HepG2 (cell line): ENCODE measurements around the gene KIF25. TPM values are rescaled to one million over a fixed set of nuclear protein-coding genes. Genes with fewer than 3 reads are reported as not detected.

Source experiments
- ATAC-seq: fragments of 200-7000 bp; cut with Tn5 transposase; 3 replicates; pipeline ENCODE4 v1.9.1; 2020; ENCODE audit warnings: mild to moderate bottlenecking, moderate library complexity
- BruUV-seq: library from RNA; stranded (reverse); fragments of 400-500 nt; replicated peaks from 2 replicates; lab custom pipeline; 2021; lab: Mats Ljungman, UMichigan
- CTCF ChIA-PET: fragments of 300-600 bp; formaldehyde crosslinking; extraction: SDS; loops from one replicate; lab custom pipeline; 2021; ENCODE audit warnings: low total read pairs, inconsistent platforms, low intra/inter-chr PET ratio; lab: Yijun Ruan, JAX
- POLR2A ChIA-PET: fragments of 350-600 bp; sonication (Branson Sonifier 250); formaldehyde crosslinking; loops from one replicate; lab custom pipeline; 2020; ENCODE audit warnings: antibody characterized with exemption, inconsistent platforms; lab: Yijun Ruan, JAX
- DNase-seq: peaks from one replicate; pipeline ENCODE4 v3.0.0-alpha.2; 2015; ENCODE audit warnings: low spot score
- FAIRE-seq: peaks from 3 replicates; lab custom pipeline; 2011; peaks lifted over from hg19 to GRCh38; lab: Jason Lieb, UNC
- H2AFZ ChIP-seq: one replicate; pipeline ENCODE4 v1.6.1; 2011; ENCODE audit warnings: low read length, inconsistent platforms
- H3K27ac ChIP-seq: fragments of 300-600 bp; 3 replicates; pipeline ENCODE4 v1.8.0; 2011; ENCODE audit warnings: mixed run types, mild to moderate bottlenecking, mixed read lengths, low read length, inconsistent platforms; ENCODE audit not compliant: insufficient read depth; ENCODE audit errors: extremely low read length
- H3K27me3 ChIP-seq, 2 experiments: fragments of 200-600 bp in 1 of 2; 2 replicates in 1 of 2; 3 replicates in 1 of 2; pipeline versions ENCODE4 v1.6.0 to v1.8.0; 2011; ENCODE audit warnings: low read length in 2 of 2, mild to moderate bottlenecking in 2 of 2, moderate library complexity in 2 of 2, inconsistent platforms in 1 of 2; ENCODE audit not compliant: insufficient read depth in 2 of 2, control insufficient read depth in 1 of 2
- H3K36me3 ChIP-seq, 2 experiments: fragments of 200-600 bp in 1 of 2; replicated peaks in 1 of 2; 2 replicates in 1 of 2; 3 replicates in 1 of 2; pipeline versions ENCODE4 v1.5.1 to v1.8.0; 2011; ENCODE audit warnings: low read length in 2 of 2, inconsistent platforms in 1 of 2; ENCODE audit not compliant: insufficient read depth in 2 of 2, control insufficient read depth in 1 of 2
- H3K4me1 ChIP-seq: 2 replicates; pipeline ENCODE4 v1.5.1; 2012; ENCODE audit warnings: low read length, inconsistent platforms; ENCODE audit not compliant: insufficient read depth
- H3K4me2 ChIP-seq: 2 replicates; pipeline ENCODE4 v1.6.0; 2011; ENCODE audit warnings: low read depth, low read length, inconsistent platforms
- H3K4me3 ChIP-seq, 3 experiments: fragments of 200-600 bp in 1 of 3; sonication (generic), shearing (Covaris generic) in 1 of 3; replicated peaks in 1 of 3; 2 replicates each; pipeline ENCODE4 v1.5.1; 2011 to 2016; ENCODE audit warnings: low read length in 3 of 3, inconsistent platforms in 2 of 3, low read depth in 2 of 3, mild to moderate bottlenecking in 2 of 3, control low read depth in 1 of 3, mixed read lengths in 1 of 3; ENCODE audit not compliant: insufficient read depth in 1 of 3
- H3K79me2 ChIP-seq: one replicate; pipeline ENCODE4 v1.6.1; 2011; ENCODE audit warnings: low read length, inconsistent platforms; ENCODE audit not compliant: insufficient read depth
- H3K9ac ChIP-seq: 2 replicates; pipeline ENCODE4 v1.6.0; 2011; ENCODE audit warnings: mild to moderate bottlenecking, low read depth, low read length, inconsistent platforms; ENCODE audit not compliant: insufficient read depth
- H3K9me3 ChIP-seq: 2 replicates; pipeline ENCODE4 v1.5.1; 2012; ENCODE audit warnings: mild to moderate bottlenecking, low read length
- H4K20me1 ChIP-seq: 2 replicates; pipeline ENCODE4 v1.6.0; 2011; ENCODE audit warnings: inconsistent platforms, mild to moderate bottlenecking, low read length, moderate library complexity; ENCODE audit not compliant: insufficient read depth
- CENPX ChIP-seq: sonication (generic); formaldehyde crosslinking; IDR thresholded peaks from 2 replicates; pipeline ENCODE4 v1.9.0; 2021; ENCODE audit warnings: mild to moderate bottlenecking, missing genetic modification reagents, moderate library complexity
- GABPA ChIP-seq, 2 experiments: IDR thresholded peaks; 2 replicates each; pipeline ENCODE4 v1.6.1; 2011 to 2016; ENCODE audit warnings: low read depth in 2 of 2, low read length in 1 of 2, missing biosample characterization in 1 of 2, missing genetic modification characterization in 1 of 2
- TEAD3 ChIP-seq: optimal IDR thresholded peaks from 2 replicates; pipeline ENCODE3; 2016; ENCODE audit warnings: borderline replicate concordance
- ZNF446 ChIP-seq: sonication (generic); formaldehyde crosslinking; IDR thresholded peaks from 2 replicates; pipeline ENCODE4 v1.5.0; 2020; ENCODE audit warnings: mild to moderate bottlenecking, missing genetic modification reagents
- WGBS: methylation state at CpG from one replicate; pipeline ENCODE4 v1.1.6; 2017; ENCODE audit warnings: low lambda C conversion rate; 5-methylcytosine and 5-hydroxymethylcytosine counted together
- in situ Hi-C: cut with HindIII; loops from 2 replicates; pipeline ENCODE4 v1.10.0; 2017; ENCODE audit warnings: low pct_unique_long_range_greater_than_20kb; ENCODE audit not compliant: extremely low pct_ligation_motif_present
- intact Hi-C: fragments of 100-400 bp; cut with micrococcal nuclease; formaldehyde crosslinking; loops from one replicate; pipeline ENCODE4 v1.10.0; 2022; ENCODE audit not compliant: unreplicated experiment
- polyA plus RNA-seq, 8 experiments: library from polyadenylated mRNA; depleted of rRNA in 3 of 8; stranded (reverse) in 7 of 8; unstranded in 1 of 8; fragments of >200 nt; fragmentation: Illumina TruSeq in 4 of 8; extraction: Trizol in 4 of 8; gene quantifications; 2 replicates each; pipeline versions ENCODE4 v1.2.1 to v1.2.3, GENCODE V29; 2011 to 2016; ENCODE audit warnings: low read depth in 4 of 8, missing spikeins in 1 of 8, mixed read lengths in 1 of 8; ENCODE audit not compliant: insufficient read depth in 1 of 8
- total RNA-seq, 5 experiments: library from RNA; depleted of rRNA; stranded (reverse); fragments of >200 nt; fragmentation: Illumina TruSeq; extraction: Trizol; gene quantifications; 2 replicates each; pipeline ENCODE4 v1.2.3, GENCODE V29; 2016; ENCODE audit warnings: low read depth in 1 of 5
- TF ChIP-seq, protein P1 (sequence below): sonication (generic); formaldehyde crosslinking; IDR thresholded peaks from 2 replicates; pipeline ENCODE4 v1.5.0; 2020; ENCODE audit warnings: missing genetic modification reagents, mild to moderate bottlenecking, borderline replicate concordance

The KIF25 gene
- total and polyA plus RNA-seq, 2 of the 13 experiments (the other 11 are each of a cell fraction or from before 2014, with no cell fraction given), result not detected

DNA sequence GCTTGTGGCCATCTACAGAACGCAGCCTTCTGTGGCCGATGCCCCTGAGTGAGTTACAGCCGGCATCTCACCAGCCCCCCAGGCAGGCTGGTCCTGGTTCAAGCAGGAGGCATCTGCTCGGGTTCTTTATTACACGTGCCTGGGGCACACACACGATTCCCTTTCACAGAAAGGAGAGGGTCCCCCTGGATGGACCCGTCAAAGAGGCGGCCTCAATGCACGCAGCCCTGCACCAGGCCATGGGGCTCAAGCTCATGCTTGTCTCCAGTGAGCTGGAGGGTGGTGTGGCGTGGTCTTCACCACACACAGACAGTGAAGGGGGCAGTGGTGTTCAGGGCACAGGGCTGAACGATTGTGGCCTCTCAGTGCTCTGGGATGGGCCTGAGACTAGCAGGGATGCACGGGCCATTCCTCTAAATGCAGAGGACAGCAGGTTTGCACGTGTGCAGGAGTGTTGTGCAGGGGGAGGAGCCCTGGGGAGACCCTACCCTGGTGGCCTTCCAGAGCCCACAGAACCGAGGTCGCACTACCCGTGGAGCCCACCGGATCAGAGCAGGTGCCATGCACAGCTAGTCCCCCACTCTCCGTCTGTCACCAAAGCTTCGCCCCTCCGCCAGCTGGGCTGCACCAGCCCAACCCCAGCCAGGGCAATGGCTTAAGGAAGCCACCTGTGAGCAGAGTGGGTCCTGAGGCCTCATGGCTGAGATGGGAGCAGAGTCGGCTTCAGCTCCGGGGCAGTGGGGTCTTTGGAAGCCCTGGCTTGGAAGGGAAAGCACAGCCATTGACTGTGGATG, 58.4 kb downstream of the KIF25 start:
- Histone ChIP-seq H2AFZ (no peak overlapping the region), H3K9me3 (no peaks in the 10 kb centered on the region), H3K9ac (no peak overlapping the region), H3K4me3 (no peak overlapping the region), H4K20me1 (no peaks in the 10 kb centered on the region), H3K4me2 (no peak overlapping the region), H3K27ac (no peak overlapping the region), H3K27me3 (peaks cover 23 to 65% of the 10 kb centered on the region in 2 experiments), H3K79me2 (no peaks in the 10 kb centered on the region), H3K4me1 (peaks cover 5% of the 10 kb centered on the region; the same call in 1 of the 2 replicates), H3K36me3 (no peaks in the 10 kb centered on the region)
- TF ChIP-seq TEAD3 (CRISPR knock-in tag), result no peak
- TF ChIP-seq ZNF446 (CRISPR knock-in tag), result no peak
- no peak for TF ChIP-seq CENPX (CRISPR knock-in tag)
- TF ChIP-seq, protein P1, sequence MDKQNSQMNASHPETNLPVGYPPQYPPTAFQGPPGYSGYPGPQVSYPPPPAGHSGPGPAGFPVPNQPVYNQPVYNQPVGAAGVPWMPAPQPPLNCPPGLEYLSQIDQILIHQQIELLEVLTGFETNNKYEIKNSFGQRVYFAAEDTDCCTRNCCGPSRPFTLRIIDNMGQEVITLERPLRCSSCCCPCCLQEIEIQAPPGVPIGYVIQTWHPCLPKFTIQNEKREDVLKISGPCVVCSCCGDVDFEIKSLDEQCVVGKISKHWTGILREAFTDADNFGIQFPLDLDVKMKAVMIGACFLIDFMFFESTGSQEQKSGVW (CRISPR knock-in tag), result no peak
- TF ChIP-seq GABPA (IDR thresholded peaks at IDR 0.05; ENCODE audit: low read depth, low read length), result no peak
- TF ChIP-seq GABPA (CRISPR knock-in tag; IDR thresholded peaks at IDR 0.05; ENCODE audit: low read depth), result no peak
- intact Hi-C loops (no loop called here), in situ Hi-C loops (loop anchor here (10.0 kb wide), 1 partner anchor 79 kb away; no protein-coding TSS in a partner anchor)
- FAIRE-seq (no peak), ATAC-seq (no peak), DNase-seq (no peak)
- no TSS peak for BruUV-seq
- 52% methylated on average over 12 of the region's 22 CpGs for WGBS
- ChIA-PET POLR2A (no interaction called here), CTCF (no interaction called here)
